ENCODE measurements around the gene PTPRN2.

The PTPRN2 gene

GRCh38 chr7:158405324-158405723, 182.3 kb downstream of the PTPRN2 start:
- no peak overlapping the region for H3K4me3 ChIP-seq (ENCODE audit: low read depth, low read length)
- DNase-seq (ENCODE audit: low read depth) = no peak
- TF ChIP-seq, protein P1, sequence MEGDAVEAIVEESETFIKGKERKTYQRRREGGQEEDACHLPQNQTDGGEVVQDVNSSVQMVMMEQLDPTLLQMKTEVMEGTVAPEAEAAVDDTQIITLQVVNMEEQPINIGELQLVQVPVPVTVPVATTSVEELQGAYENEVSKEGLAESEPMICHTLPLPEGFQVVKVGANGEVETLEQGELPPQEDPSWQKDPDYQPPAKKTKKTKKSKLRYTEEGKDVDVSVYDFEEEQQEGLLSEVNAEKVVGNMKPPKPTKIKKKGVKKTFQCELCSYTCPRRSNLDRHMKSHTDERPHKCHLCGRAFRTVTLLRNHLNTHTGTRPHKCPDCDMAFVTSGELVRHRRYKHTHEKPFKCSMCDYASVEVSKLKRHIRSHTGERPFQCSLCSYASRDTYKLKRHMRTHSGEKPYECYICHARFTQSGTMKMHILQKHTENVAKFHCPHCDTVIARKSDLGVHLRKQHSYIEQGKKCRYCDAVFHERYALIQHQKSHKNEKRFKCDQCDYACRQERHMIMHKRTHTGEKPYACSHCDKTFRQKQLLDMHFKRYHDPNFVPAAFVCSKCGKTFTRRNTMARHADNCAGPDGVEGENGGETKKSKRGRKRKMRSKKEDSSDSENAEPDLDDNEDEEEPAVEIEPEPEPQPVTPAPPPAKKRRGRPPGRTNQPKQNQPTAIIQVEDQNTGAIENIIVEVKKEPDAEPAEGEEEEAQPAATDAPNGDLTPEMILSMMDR (IDR thresholded peaks at IDR 0.05; ENCODE audit: control insufficient read depth, extremely low read depth, insufficient read depth) = no peak

GRCh38 chr7:158404031-158404761, 183.4 kb downstream of the PTPRN2 start:
- TF ChIP-seq, protein P1 (IDR thresholded peaks at IDR 0.05; ENCODE audit: control insufficient read depth, extremely low read depth, insufficient read depth) = no peak
- no peak overlapping the region for H3K4me3 ChIP-seq (ENCODE audit: low read depth, low read length)
- no peak for DNase-seq (ENCODE audit: low read depth)

DNA sequence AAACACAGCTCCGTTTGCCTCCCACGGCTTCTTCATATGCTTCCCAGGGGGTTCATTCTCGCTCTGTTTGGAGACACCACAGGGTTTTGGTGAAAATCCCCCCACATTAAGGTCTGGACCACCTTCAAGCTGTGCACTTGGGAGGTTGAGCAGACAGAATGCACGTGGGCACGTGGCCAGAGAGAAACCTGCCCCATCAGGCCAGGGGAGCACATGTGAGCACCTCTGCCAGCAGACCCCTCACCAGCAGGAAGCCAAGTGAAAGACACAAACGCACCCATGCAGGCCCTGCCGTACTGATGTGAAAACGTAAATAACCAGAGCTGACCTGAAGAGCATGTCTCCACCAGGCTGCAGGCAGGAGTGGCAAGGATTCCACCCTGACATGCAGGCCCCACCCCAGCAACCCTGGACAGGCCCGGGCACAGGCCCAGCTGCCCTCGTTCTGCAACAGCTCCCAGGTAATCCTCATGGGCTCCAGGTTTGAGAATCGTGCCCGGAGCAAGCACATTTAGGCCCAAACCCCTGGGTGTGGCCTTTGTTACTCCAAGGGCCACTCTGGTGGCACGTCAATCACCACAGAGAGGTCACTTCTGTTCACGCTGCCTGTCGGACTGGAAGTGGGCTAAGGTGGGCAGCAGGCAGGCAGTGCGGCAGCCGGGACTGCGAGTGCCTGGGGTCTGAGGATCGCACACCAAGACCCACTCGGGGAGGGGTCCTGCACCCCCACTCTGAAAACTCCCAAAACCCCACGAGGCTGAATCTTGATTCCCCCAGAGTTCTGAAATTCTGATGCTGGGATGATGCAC, 184.4 kb downstream of the PTPRN2 start:
- DNase-seq (ENCODE audit: low read depth) = no peak
- H3K4me3 ChIP-seq (ENCODE audit: low read depth, low read length) = no peak overlapping the region
- TF ChIP-seq, protein P1 (IDR thresholded peaks at IDR 0.05; ENCODE audit: control insufficient read depth, extremely low read depth, insufficient read depth) = no peak

GRCh38 chr7:158402471-158402870, 185.2 kb downstream of the PTPRN2 start:
- H3K4me3 ChIP-seq (ENCODE audit: low read depth, low read length) = no peak overlapping the region
- TF ChIP-seq, protein P1 (IDR thresholded peaks at IDR 0.05; ENCODE audit: control insufficient read depth, extremely low read depth, insufficient read depth) = no peak
- DNase-seq (ENCODE audit: low read depth) = no peak

GRCh38 chr7:158401826-158402225, 185.8 kb downstream of the PTPRN2 start:
- no peak for DNase-seq (ENCODE audit: low read depth)
- TF ChIP-seq, protein P1 (IDR thresholded peaks at IDR 0.05; ENCODE audit: control insufficient read depth, extremely low read depth, insufficient read depth) = no peak
- H3K4me3 ChIP-seq (ENCODE audit: low read depth, low read length) = no peak overlapping the region

DNA sequence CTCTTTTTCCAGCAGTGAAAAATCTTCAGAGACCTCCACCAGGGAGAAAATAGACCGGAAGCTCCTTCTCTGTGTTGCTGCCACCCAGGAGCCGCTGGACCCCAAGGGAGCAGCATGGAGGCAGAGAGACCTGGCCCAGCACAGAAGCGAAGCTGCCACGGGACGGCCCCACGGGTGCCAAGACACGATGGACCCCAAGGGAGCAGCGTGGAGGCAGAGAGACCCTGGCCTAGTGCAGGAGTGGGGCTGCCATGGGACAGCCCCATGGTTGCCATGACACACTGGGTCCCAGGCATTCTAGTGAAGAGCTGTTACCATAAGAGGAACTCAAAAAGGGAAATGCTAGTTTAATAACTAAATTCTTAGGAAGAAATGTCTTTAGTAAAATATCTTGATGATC, 186.3 kb downstream of the PTPRN2 start:
- no peak overlapping the region for H3K4me3 ChIP-seq (ENCODE audit: low read depth, low read length)
- TF ChIP-seq, protein P1 (IDR thresholded peaks at IDR 0.05; ENCODE audit: control insufficient read depth, extremely low read depth, insufficient read depth) = no peak
- DNase-seq (ENCODE audit: low read depth) = no peak

All from LNCaP clone FGC (cell line).